Lower leg skin (tissue), 4 donors: ENCODE measurements around the gene AKAP6. TPM values are rescaled to one million over a fixed set of nuclear protein-coding genes. Genes with fewer than 3 reads are reported as not detected.

Experiments
- DNase-seq, 2 donors: peaks; one replicate each; pipeline ENCODE4 v3.0.0-alpha.2; 2019; ENCODE audit warnings: low spot score in 2 of 2
- H3K4me3 ChIP-seq: fragments of 200-600 bp; sonication (generic); 2 replicates; pipeline ENCODE4 v1.5.1; 2017; ENCODE audit warnings: mild to moderate bottlenecking, low read depth; ENCODE audit not compliant: poor library complexity, severe bottlenecking
- CTCF ChIP-seq, 3 donors: fragments of 450-650 bp; IDR thresholded peaks; one replicate each; pipeline ENCODE4 v1.5.1; 2016; ENCODE audit warnings: antibody characterized with exemption in 3 of 3, mild to moderate bottlenecking in 3 of 3, moderate library complexity in 2 of 3
- POLR2A ChIP-seq, 2 donors: fragments of 450-650 bp; IDR thresholded peaks; one replicate each; pipeline ENCODE4 v1.6.1; 2016 to 2017; ENCODE audit warnings: antibody characterized with exemption in 2 of 2, mild to moderate bottlenecking in 1 of 2, moderate library complexity in 1 of 2
- WGBS, 2 donors: methylation state at CpG; one replicate each; pipeline ENCODE4 v1.1.5; 2018; 5-methylcytosine and 5-hydroxymethylcytosine counted together
- intact Hi-C: fragments of 100-400 bp; cut with DNase I; formaldehyde crosslinking; loops from one replicate; pipeline ENCODE4 v1.15.0; 2023; ENCODE audit warnings: low total_unique reads
- total RNA-seq, 4 donors: library from RNA; depleted of rRNA; stranded (reverse); fragments of >200 nt; gene quantifications; one replicate each; pipeline ENCODE4 v1.1.0, GENCODE V29; 2016

Gene AKAP6
- total RNA-seq, 4 donors from 2014 or later: 2.3 to 13.3 (median 3.6) TPM

- no peak for DNase-seq
- intact Hi-C loops: no loop called here
- H3K4me3 ChIP-seq: no peak overlapping the region
- WGBS, 2 donors: 88 to 93% methylated on average over 1 of the region's 1 CpG
- no peak for TF ChIP-seq POLR2A (IDR thresholded peaks at IDR 0.05)
- no peak for TF ChIP-seq CTCF (IDR thresholded peaks at IDR 0.05)
These were observed 471.2 kb downstream of the AKAP6 start for GRCh38 chr14:32800320-32800719.

- DNase-seq: no peak
- TF ChIP-seq POLR2A (IDR thresholded peaks at IDR 0.05) (no peak), CTCF (IDR thresholded peaks at IDR 0.05) (no peak)
- 91 to 97% methylated on average over 1 of the region's 1 CpG for WGBS, 2 donors
- intact Hi-C loops: no loop called here
- no peak overlapping the region for H3K4me3 ChIP-seq
These were observed 473.2 kb downstream of the AKAP6 start for GRCh38 chr14:32802295-32802694.

GRCh38 chr14:32805979-32806378, 476.9 kb downstream of the AKAP6 start:
- 75 to 85% methylated on average over 2 of the region's 2 CpGs for WGBS, 2 donors
- no peak overlapping the region for H3K4me3 ChIP-seq
- intact Hi-C loops: no loop called here
- no peak for DNase-seq
- TF ChIP-seq POLR2A (IDR thresholded peaks at IDR 0.05) (no peak), CTCF (IDR thresholded peaks at IDR 0.05) (no peak)

- no peak for DNase-seq
- TF ChIP-seq CTCF (IDR thresholded peaks at IDR 0.05) (no peak), POLR2A (IDR thresholded peaks at IDR 0.05) (no peak)
- intact Hi-C loops: no loop called here
- WGBS, 2 donors: 6 to 16% methylated on average over 4 of the region's 4 CpGs
- H3K4me3 ChIP-seq: no peak overlapping the region
These were observed 479.5 kb downstream of the AKAP6 start for GRCh38 chr14:32808644-32809043.

GRCh38 chr14:32809255-32809654, 480.2 kb downstream of the AKAP6 start:
- TF ChIP-seq POLR2A (IDR thresholded peaks at IDR 0.05): no peak
- no peak for TF ChIP-seq CTCF (IDR thresholded peaks at IDR 0.05)
- no peak overlapping the region for H3K4me3 ChIP-seq
- 50 to 58% methylated on average over 2 of the region's 2 CpGs for WGBS, 2 donors
- intact Hi-C loops: no loop called here
- DNase-seq: no peak

- TF ChIP-seq POLR2A (IDR thresholded peaks at IDR 0.05) (no peak), CTCF (IDR thresholded peaks at IDR 0.05) (no peak)
- 39 to 52% methylated on average over 4 of the region's 4 CpGs for WGBS, 2 donors
- intact Hi-C loops: no loop called here
- no peak for DNase-seq
- H3K4me3 ChIP-seq: no peak overlapping the region
These were observed 484.3 kb downstream of the AKAP6 start for GRCh38 chr14:32813401-32813800.
